ENCODE measurements around the gene MYO18A.

DNA sequence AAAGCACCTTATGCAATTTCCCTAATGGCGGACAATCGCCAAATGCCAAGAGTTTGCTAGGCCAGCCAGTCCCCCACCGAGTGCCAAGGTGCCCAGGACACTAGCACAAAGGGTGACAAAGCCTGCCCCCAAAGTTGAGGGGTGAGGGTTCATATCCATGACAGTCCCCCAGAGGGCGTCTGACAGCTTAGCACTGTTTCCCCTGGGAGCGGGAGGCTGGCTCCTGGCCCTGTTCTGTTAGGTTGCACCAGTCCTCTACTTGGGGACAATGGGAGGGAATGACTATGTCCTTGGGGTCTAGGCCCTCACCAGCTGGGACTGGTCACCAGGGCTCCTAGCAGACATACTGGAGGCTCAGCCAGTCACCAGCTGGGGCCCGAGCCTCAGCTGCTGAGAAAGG lies 66.9 kb downstream of the MYO18A start:
- TF ChIP-seq, protein P1, sequence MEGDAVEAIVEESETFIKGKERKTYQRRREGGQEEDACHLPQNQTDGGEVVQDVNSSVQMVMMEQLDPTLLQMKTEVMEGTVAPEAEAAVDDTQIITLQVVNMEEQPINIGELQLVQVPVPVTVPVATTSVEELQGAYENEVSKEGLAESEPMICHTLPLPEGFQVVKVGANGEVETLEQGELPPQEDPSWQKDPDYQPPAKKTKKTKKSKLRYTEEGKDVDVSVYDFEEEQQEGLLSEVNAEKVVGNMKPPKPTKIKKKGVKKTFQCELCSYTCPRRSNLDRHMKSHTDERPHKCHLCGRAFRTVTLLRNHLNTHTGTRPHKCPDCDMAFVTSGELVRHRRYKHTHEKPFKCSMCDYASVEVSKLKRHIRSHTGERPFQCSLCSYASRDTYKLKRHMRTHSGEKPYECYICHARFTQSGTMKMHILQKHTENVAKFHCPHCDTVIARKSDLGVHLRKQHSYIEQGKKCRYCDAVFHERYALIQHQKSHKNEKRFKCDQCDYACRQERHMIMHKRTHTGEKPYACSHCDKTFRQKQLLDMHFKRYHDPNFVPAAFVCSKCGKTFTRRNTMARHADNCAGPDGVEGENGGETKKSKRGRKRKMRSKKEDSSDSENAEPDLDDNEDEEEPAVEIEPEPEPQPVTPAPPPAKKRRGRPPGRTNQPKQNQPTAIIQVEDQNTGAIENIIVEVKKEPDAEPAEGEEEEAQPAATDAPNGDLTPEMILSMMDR (IDR thresholded peaks at IDR 0.05; ENCODE audit: borderline replicate concordance, extremely low read depth, low read length, poor library complexity, severe bottlenecking), result peak; percentile 29
- no peak for TF ChIP-seq EZH2 (IDR thresholded peaks at IDR 0.05; ENCODE audit: borderline replicate concordance, low read depth, low read length, severe bottlenecking)

Measured in DND-41 (cell line).